DMS 273 (cell line): ENCODE measurements around the gene CRKL.
"Not testable (repeated sequence)": the region's sequence is repeated elsewhere in the genome, so short reads cannot be mapped to it uniquely, and the experiment has no call there.

Experiments used
- DNase-seq: peaks from one replicate; lab custom pipeline; 2025; ENCODE audit not compliant: unreplicated experiment; lab: John Stamatoyannopoulos, UW

The CRKL gene

DNA sequence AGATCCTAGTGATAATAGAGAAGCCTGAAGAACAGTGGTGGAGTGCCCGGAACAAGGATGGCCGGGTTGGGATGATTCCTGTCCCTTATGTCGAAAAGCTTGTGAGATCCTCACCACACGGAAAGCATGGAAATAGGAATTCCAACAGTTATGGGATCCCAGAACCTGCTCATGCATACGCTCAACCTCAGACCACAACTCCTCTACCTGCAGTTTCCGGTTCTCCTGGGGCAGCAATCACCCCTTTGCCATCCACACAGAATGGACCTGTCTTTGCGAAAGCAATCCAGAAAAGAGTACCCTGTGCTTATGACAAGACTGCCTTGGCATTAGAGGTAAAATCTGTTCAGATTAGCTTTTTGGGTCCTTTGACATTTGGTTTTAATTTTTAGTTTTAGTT, 16.7 kb downstream of the CRKL start:
- DNase-seq = no peak

DNA sequence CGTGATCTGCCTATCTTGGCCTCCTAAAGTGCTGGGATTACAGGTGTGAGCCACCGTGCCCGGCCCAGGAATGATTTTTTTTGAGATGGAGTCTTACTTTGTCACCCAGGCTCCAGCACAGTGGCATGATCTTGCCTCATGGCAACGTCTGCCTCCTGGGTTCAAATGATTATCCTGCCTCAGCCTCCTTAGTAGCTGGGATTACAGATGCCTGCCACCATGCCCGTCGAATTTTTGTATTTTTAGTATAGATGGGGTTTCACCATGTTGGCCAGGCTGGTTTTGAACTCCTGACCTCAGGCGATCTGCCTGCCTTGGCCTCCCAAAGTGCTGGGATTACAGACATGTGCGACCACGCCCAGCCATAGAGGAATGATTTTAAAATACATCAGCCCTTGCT, 17.8 kb downstream of the CRKL start:
- not testable (repeated sequence) for DNase-seq

DNA sequence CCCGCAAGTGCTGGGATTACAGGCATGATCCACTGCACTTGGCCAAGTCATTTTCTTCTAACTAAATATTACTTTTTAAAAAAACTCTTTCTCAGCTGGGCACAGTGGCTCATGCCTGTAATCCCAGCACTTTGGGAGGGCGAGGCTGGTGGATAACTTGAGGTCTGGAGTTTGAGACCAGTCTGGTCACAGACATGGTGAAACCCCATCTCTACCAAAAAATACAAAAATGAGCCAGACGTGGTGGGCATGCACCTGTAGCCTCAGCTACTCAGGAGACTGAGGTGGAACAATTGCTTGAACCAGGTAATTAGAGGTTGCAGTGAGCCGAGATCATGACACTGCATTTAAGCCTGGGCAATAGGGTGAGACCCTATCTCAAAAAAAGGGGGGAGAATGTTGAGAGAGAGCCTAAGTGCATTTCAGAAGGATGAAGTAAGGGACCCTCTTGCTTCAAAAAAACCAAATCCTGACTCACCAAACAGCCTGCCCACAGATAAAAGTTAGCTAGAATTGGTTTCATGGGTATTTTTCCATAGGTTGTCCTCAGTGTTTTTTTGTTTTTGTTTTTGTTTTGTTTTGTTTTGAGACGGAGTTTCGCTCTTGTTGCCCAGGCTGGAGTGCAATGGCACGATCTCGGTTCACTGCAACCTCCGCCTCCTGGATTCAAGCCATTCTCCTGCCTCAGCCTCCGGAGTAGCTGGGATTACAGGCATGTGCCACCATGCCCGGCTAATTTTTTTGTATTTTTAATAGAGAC, 18.8 kb downstream of the CRKL start:
- not testable (repeated sequence) for DNase-seq

DNA sequence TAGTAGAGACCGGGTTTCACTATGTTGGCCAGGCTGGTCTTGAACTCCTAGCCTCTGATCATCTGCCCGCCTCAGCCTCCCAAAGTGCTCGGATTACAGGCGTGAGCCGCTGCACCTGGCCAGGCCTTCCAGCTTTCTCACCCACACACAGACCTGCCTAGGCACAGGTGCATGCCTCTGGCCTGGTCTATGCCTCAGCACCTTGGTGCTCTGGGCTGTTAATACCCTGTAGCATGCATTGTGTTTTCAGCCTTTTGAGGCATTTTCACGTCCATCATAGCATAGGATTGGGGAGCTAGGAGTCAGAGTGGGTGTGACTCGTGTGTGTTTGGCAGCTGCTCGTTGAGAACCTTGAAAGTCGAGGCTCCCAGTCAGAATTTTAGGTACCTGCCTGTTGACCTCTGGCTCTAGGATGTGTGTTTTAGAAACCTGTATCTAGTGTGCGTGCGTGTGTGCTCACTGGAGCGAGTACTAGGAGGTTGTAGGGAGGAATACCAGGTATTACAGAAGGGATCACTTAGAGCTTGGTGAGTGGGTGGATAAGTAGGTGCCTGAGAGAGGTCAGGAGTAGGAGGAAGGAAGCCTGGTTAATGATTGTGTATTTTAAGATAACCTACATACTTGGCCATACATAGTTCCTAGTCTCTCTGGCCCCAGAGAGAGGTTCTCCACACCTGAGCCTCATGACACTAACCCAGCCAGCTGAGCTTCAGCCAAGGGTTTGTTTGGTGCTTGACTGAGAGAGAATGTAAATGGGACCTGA, 20.0 kb downstream of the CRKL start:
- no peak for DNase-seq

DNA sequence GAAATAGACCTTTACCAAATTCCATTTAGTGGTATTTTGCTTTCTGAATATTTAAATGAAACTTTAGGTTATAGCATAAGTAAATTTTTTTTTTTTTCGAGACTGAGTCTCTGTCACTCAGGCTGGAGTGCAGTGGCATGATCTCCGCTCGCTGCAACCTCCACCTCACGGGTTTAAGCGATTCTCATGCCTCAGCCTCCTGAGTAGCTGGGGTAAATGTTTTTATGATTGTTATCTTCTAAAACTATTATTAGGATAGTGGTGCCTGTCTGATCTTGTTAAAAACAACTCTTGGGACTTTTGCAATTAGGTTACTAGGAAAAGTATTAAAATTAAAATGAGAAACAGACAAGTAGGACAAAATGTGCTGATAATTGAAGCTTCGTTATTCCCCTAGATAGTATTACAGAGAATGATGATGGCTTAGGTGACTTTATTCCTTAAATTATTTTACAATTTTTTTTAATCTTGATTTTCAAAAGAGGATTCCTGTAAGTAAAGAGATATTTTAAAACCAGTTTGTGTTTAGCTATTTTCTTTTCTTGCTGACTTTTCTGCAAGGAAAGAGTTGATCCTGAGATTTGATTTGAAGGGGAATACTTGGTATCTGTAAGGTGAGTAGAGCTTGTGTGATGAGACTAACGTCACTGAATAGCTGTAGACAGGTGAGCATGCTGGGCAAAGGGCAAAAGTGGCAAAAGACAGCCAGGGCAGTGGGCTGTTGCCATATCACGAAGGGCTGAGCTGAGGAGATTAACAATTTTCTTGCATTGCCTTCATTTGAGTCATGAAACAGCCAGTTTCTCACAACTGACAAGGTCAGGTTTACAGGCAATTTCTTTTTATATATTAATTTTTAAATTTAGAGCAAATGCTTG, 20.8 kb downstream of the CRKL start:
- no peak for DNase-seq

DNA sequence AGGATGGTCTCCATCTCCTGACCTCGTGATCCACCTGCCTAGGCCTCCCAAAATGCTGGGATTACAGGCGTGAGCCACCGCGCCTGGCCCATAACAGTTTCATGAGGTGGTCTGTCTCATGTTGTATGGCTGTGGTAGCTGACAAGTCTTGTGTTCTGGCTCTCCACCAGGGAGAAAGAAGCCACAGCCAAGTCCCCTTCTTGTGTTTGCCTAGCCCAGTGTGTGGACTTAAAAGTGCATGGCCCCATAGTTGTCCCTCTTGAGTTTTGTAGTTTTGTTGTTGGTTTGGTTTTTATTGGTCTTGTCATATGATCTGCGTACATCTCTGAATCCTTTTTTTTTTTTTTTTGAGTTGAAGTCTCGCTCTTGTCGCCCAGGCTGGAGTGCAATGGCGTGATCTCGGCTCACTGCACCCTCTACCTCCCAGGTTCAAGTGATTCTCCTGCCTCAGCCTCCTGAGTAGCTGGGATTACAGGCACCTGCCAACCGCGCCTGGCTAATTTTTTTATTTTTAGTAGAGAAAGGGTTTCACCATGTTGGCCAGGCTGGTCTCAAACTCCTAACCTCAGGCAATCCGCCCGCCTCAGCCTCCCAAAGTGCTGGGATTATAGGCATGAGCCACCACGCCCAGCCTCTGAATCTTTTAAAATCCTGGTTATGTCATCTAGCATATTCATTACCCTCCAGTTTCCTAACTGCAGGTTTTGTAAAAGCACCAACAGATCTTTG, 22.4 kb downstream of the CRKL start:
- not testable (repeated sequence) for DNase-seq

DNA sequence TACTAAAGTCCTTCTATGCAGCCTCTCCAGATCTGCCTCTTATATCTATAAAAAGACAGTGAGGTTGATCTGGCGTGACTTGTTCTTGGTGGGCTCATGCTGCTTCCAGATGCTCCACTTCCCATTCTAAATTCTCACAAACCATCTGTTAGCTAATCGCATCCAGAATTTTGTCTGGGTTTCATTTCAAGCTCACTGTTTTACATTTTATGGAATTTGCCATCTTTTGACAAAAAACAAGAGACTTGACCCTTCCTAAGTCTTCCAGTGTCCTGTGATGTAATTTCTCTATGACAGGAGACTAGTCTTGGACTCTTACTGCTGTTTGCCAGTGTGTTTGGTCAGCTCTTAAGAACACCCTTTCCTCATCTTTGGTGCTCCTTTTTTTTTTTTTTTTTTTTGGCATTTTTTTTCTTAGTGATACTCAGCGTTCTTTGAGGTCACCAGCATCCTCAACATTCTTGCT, 23.0 kb downstream of the CRKL start:
- DNase-seq = peak; percentile 78

DNA sequence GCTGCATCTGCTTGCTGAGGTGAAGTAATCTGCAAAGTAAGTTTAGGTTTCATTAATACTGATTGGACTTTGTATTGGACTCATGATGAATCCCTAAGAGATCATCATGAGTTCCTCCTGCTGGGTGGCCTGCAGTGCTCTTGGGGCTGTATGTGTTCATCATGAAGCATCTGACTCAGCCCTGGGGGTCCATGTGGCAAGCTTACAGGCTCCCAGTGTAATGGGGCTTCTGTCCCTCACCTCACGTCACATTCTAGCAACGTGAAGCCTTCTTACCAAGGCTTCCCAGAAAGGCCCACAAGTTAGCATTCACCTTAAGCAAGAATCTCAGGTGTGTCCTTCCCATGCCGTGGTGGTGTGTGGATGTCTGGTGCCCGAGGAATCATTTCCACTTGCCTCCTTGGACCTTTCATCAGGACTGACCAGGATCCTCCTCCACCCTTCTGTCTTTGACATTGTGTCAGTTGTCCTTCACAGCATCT, 23.7 kb downstream of the CRKL start:
- no peak for DNase-seq

DNA sequence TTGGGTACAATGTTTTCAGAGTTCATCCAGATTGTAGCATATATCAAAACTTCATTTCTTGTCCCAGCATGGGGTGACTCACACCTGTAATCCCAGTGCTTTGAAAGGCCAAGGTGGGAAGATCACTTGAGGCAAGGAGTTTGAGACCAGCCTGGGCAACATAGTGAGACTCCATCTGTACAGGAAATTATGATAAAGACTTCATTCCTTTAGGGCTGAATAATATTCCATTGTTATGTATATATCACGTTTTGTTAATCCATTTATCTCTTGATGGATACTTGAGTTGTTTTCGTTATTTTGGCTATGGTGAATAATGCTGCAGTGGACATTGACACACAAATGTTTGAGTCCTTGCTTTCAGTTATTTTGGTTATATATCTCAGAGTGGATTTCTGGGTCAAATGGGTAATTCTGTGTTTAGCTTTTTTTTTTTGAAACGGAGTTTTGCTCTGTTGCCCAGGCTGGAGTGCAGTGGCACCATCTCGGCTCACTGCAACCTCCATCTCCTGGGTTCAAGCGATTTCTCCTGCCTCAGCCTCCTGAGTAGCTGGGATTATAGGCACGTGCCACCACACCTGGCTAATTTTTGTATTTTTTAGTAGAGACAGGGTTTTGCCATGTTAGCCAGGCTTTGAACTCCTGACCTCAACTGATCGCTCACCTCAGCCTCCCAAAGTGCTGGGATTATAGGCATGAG, 25.1 kb downstream of the CRKL start:
- not testable (repeated sequence) for DNase-seq

DNA sequence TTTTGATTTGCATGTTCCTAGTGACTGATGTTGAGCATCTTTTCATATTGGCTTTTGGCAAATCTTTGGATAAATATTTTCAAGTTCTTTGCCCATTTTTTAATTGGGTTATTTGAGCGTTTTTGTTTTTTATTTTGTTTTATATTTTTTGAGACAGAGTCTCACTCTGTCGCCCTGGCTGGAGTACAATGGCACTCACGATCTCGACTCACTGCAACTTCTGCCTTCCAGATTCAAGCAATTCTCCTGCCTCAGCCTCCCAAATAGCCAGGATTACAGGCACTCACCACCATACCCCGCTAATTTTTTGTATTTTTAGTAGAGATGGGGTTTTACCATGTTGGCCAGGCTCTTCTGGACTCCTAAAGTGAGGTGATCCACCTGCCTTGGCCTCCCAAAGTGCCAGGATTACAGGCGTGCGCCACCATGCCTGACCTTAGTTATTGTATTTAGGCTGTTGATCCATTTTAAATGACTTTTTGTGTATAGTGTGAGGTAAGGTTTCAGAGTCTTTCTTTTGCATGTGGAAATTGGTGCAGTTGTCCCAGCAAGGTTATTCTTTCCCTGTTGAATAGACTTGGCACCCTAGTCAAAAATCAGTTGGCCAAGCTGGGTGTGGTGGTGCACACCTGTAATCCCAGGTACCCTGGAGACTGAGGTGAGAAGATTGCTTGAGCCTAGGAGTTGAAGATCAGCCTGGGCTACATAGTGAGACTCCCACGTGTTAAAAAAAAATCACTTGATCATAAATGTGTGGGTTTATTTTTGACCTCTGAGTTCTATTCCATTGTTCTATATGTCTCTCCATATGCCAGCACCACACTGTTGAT, 26.1 kb downstream of the CRKL start:
- DNase-seq = no peak

DNA sequence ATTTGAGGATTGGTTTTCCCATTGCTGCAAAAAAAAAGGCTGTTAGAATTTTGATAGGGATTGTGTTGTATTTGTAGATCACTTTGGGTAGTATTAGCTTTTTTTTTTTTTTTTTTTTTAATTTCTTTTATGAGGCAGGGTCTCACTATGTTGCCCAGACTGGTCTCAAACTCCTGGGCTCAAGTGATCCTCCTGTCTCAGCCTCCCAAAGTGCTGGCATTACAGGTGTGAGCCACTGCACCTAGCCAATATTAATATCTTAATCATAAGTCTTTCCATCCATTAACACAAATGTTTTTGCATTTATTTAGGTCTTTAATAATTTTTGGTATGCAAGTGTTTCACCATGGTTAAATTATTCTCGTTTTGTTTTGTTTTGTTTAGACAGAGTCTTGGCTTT, 26.8 kb downstream of the CRKL start:
- DNase-seq = no peak

DNA sequence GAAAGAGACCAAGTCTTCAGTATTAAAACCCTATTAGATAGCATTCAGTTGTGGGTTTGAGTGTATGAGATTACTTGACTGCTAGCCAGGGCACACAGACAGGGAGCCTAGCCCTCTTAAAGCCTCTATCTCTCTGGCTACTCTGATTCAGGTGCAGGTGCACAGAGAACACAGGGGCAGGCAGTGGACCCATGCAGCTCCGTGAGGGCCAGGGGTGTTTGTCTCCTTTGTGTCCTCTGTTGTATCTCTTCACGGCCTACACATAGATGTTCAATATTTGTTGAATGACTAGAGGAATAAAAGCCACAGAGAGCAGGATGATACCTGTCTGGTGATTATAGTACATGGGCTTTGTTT, 28.3 kb downstream of the CRKL start:
- no peak for DNase-seq

DNA sequence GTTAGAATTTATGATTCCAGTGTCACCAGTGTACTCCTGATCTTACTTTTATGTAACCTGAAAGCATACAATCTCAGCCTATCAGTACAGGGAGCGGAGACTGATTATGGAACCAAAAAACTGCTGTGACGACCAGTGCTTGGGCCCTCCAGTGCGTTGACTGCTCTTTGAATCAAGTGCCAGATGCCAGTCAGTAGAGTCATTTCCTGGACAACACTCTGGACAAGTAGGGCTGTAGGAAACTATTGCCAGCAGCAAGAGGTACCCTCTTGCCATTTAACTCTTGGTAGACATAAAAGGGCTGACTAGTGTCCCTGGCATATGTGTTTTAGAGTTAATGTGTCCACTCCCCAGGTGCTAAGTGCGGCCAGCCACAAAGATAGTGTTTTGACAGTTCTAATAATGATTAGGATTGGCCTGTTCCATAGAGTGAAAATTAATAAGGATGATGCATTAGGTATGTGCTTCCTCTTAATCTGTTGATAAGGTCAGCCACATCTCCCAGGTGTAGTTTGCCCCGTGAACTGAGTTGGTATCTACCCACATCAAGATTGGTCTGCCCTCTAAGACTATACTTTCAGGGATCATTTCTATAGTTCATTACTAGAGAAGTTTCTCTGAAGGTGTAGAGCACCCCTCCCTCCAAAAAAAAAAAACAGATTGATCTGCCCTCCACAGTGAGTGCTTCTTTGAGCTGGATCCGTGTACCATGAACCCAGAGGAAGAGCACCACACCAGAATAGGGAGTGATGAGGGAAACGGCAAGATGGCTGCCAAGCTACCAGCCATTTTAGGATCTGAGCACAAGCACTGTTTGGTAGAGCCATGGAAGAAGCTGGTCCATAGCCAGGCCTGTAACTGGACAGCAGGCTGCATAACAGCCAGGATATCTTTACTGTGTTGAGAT, 29.1 kb downstream of the CRKL start:
- no peak for DNase-seq

DNA sequence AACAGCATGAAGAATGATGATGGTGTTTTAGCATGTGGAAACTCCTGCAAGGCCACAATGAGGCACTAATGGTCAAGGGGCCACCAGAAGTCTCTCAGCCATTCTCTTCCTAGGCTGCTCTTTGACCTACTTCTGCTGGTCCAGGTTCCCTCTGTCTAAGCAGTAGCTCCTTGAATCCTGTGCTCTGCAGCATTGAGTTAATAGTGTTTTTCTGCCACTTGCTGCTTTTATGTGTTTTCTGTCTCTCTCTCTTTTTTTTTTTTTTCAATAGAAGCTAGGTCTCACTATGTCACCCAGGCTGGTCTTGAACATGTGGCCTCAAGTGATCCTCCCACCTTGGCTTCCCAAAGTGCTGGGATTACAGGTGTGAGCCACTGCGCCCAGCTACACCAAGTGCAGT, 29.8 kb downstream of the CRKL start:
- DNase-seq = no peak

DNA sequence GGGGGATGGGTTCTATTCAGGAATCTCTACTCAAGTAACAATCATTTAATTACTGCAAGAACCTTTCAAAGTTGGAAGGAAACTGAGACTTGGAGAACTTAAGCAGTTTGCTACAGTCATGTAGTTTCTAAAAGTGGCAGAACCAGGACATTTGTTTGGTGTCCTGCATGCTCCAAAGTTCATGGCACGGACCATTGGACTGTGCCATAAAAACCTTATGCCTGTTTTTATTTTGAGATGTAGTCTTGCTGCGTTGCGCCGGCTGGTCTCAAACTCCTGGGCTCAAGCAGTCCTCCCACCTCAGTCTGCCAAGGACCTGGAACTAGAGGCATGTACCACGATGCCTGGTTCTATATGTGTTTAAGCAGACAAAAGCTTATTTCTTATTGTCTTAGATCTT, 31.2 kb downstream of the CRKL start:
- DNase-seq = no peak

DNA sequence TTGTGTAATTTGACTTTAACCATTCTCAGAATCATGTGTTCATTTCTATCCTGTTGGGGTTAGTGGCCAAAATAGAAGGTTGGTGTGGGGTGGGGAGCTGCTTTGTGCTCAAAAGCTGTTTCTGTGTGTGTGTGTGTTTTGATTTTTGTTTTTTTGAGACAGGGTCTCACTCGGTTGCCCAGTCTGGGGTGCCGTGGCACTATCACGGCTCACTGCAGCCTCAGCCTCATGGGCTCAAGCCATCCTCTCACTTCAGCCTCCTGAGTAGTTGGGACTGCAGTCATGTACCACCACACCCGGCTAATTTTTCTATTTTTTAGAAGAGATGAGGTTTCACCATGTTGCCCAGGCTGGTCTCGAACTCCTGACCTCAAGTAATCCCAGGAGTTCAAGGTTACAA, 31.8 kb downstream of the CRKL start:
- no peak for DNase-seq

DNA sequence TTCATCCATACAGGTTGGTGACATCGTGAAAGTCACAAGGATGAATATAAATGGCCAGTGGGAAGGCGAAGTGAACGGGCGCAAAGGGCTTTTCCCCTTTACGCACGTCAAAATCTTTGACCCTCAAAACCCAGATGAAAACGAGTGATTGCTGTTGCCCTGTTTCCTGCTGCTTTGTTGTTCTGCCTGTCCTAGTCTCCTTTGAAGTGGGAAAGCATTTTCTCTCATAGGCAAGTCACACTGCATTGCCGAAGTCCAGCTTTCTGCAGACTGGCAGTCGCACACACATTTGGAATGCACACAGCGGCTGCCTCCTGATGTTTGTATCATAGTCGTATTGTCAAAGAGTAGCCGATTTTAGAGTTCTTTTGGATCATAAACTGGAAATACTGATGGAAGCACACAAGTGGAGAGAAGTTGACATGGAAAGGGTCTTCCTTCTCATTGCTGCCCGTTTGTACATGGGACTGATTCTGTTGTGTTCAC, 32.5 kb downstream of the CRKL start:
- DNase-seq = no peak
